Adipocyte (in vitro differentiated cells): ENCODE results near the gene VPS13D.

Experiments
- DNase-seq: peaks from one replicate; pipeline ENCODE4 v3.0.0-alpha.2; 2015; ENCODE audit warnings: low read depth
- H3K27me3 ChIP-seq: replicated peaks from 2 replicates; pipeline ENCODE4 v1.7.0; 2013; ENCODE audit warnings: mild to moderate bottlenecking, low read length, moderate library complexity; ENCODE audit not compliant: control insufficient read depth, insufficient read depth
- H3K36me3 ChIP-seq: 2 replicates; pipeline ENCODE4 v1.7.0; 2013; ENCODE audit warnings: low read length, mild to moderate bottlenecking, moderate library complexity; ENCODE audit not compliant: control insufficient read depth, insufficient read depth, severe bottlenecking
- H3K4me1 ChIP-seq: 2 replicates; pipeline ENCODE4 v1.7.0; 2013; ENCODE audit warnings: mild to moderate bottlenecking, low read length, moderate library complexity; ENCODE audit not compliant: control insufficient read depth, insufficient read depth
- H3K4me3 ChIP-seq: 2 replicates; pipeline ENCODE4 v1.7.0; 2013; ENCODE audit warnings: mild to moderate bottlenecking, low read length, moderate library complexity
- H3K9ac ChIP-seq: 2 replicates; pipeline ENCODE4 v1.7.0; 2013; ENCODE audit warnings: mild to moderate bottlenecking, low read length, moderate library complexity
- H3K9me3 ChIP-seq: 2 replicates; pipeline ENCODE4 v1.7.0; 2013; ENCODE audit warnings: mild to moderate bottlenecking, low read length, moderate library complexity; ENCODE audit not compliant: control insufficient read depth

The VPS13D gene

GRCh38 chr1:12340544-12340930, 110.7 kb downstream of the VPS13D start:
- peaks cover 16% of the 10 kb centered on the region for H3K36me3 ChIP-seq
- peaks cover 66% of the 10 kb centered on the region for H3K4me1 ChIP-seq
- H3K9me3 ChIP-seq: no peaks in the 10 kb centered on the region
- no peak overlapping the region for H3K4me3 ChIP-seq
- DNase-seq: no peak
- H3K9ac ChIP-seq: no peak overlapping the region
- no peaks in the 10 kb centered on the region for H3K27me3 ChIP-seq

GRCh38 chr1:12341667-12342066, 111.8 kb downstream of the VPS13D start:
- Histone ChIP-seq H3K9me3 (no peaks in the 10 kb centered on the region), H3K4me1 (peaks cover 72% of the 10 kb centered on the region)

GRCh38 chr1:12342401-12343003, 112.7 kb downstream of the VPS13D start:
- no peaks in the 10 kb centered on the region for H3K27me3 ChIP-seq
- peaks cover 64% of the 10 kb centered on the region for H3K4me1 ChIP-seq
- H3K9ac ChIP-seq: peak overlapping the region; percentile 3
- peaks cover 27% of the 10 kb centered on the region for H3K36me3 ChIP-seq
- no peak overlapping the region for H3K4me3 ChIP-seq
- H3K9me3 ChIP-seq: no peaks in the 10 kb centered on the region
- no peak for DNase-seq

More at GRCh38 chr1:12341667-12342066, 111.8 kb downstream of the VPS13D start:
- H3K27me3 ChIP-seq: no peaks in the 10 kb centered on the region
- H3K4me3 ChIP-seq: no peak overlapping the region
- peaks cover 20% of the 10 kb centered on the region for H3K36me3 ChIP-seq
- no peak for DNase-seq
- no peak overlapping the region for H3K9ac ChIP-seq

- Histone ChIP-seq H3K27me3 (no peaks in the 10 kb centered on the region), H3K9me3 (no peaks in the 10 kb centered on the region), H3K4me1 (peaks cover 49% of the 10 kb centered on the region), H3K9ac (peak overlapping the region; percentile 81), H3K4me3 (peak overlapping the region; percentile 33), H3K36me3 (peaks cover 42% of the 10 kb centered on the region)
- DNase-seq: no peak
Measured at GRCh38 chr1:12343823-12344487, 114.1 kb downstream of the VPS13D start.

GRCh38 chr1:12344596-12345349, 114.9 kb downstream of the VPS13D start:
- Histone ChIP-seq H3K27me3 (no peaks in the 10 kb centered on the region), H3K9me3 (no peaks in the 10 kb centered on the region), H3K4me1 (peaks cover 41% of the 10 kb centered on the region), H3K36me3 (peaks cover 50% of the 10 kb centered on the region), H3K4me3 (peak overlapping the region; percentile 33), H3K9ac (peak overlapping the region; percentile 81)
- DNase-seq: no peak

GRCh38 chr1:12345350-12346217, 115.8 kb downstream of the VPS13D start:
- DNase-seq: no peak
- Histone ChIP-seq H3K4me1 (peaks cover 35% of the 10 kb centered on the region), H3K9me3 (no peaks in the 10 kb centered on the region), H3K9ac (peak overlapping the region; percentile 81), H3K27me3 (no peaks in the 10 kb centered on the region), H3K36me3 (peaks cover 58% of the 10 kb centered on the region), H3K4me3 (no peak overlapping the region)

- H3K4me3 ChIP-seq: no peak overlapping the region
- no peak for DNase-seq
- H3K4me1 ChIP-seq: peaks cover 35% of the 10 kb centered on the region
Measured at GRCh38 chr1:12346483-12347151, 116.8 kb downstream of the VPS13D start.

GRCh38 chr1:12348113-12348512, 118.3 kb downstream of the VPS13D start:
- no peaks in the 10 kb centered on the region for H3K27me3 ChIP-seq
- H3K9me3 ChIP-seq: no peaks in the 10 kb centered on the region
- H3K4me3 ChIP-seq: no peak overlapping the region
- no peak for DNase-seq
- H3K9ac ChIP-seq: no peak overlapping the region
- H3K4me1 ChIP-seq: peaks cover 33% of the 10 kb centered on the region
- H3K36me3 ChIP-seq: peaks cover 73% of the 10 kb centered on the region

More at GRCh38 chr1:12346483-12347151, 116.8 kb downstream of the VPS13D start:
- H3K27me3 ChIP-seq: no peaks in the 10 kb centered on the region
- H3K9ac ChIP-seq: no peak overlapping the region
- H3K9me3 ChIP-seq: no peaks in the 10 kb centered on the region
- H3K36me3 ChIP-seq: peaks cover 69% of the 10 kb centered on the region

GRCh38 chr1:12353981-12354380, 124.2 kb downstream of the VPS13D start:
- Histone ChIP-seq H3K9me3 (no peaks in the 10 kb centered on the region), H3K36me3 (peaks cover 93% of the 10 kb centered on the region), H3K27me3 (no peaks in the 10 kb centered on the region), H3K4me1 (peaks cover 3% of the 10 kb centered on the region), H3K9ac (no peak overlapping the region), H3K4me3 (no peak overlapping the region)
- DNase-seq: no peak

GRCh38 chr1:12356004-12356890, 126.4 kb downstream of the VPS13D start:
- H3K4me1 ChIP-seq: peaks cover 10% of the 10 kb centered on the region
- H3K9me3 ChIP-seq: no peaks in the 10 kb centered on the region
- DNase-seq: peak; percentile 62
- H3K4me3 ChIP-seq: no peak overlapping the region
- H3K27me3 ChIP-seq: no peaks in the 10 kb centered on the region
- H3K36me3 ChIP-seq: peaks cover 80% of the 10 kb centered on the region
- H3K9ac ChIP-seq: no peak overlapping the region
